NB4 (cell line): ENCODE measurements around the gene TRIP6.
"Not testable (repeated sequence)": the region's sequence is repeated elsewhere in the genome, so short reads cannot be mapped to it uniquely, and the experiment has no call there.

Experiments
- DNase-seq: peaks from one replicate; pipeline ENCODE4 v3.0.0; 2010; ENCODE audit warnings: low read depth
- H3K4me3 ChIP-seq: one replicate; pipeline ENCODE4 v1.5.1; 2011; ENCODE audit warnings: mild to moderate bottlenecking, low read depth, low read length, moderate library complexity
- MYC ChIP-seq: IDR thresholded peaks from 2 replicates; pipeline ENCODE4 v1.6.1; 2011; ENCODE audit warnings: low read depth, low read length
- POLR2A ChIP-seq: IDR thresholded peaks from 2 replicates; pipeline ENCODE4 v1.6.1; 2011; ENCODE audit warnings: mild to moderate bottlenecking; ENCODE audit not compliant: insufficient read length; ENCODE audit errors: extremely low read depth
- TF ChIP-seq, protein P1 (sequence below): IDR thresholded peaks from 2 replicates; pipeline ENCODE4 v1.6.1; 2011; ENCODE audit warnings: low read depth, low read length
- TF ChIP-seq, protein P2 (sequence below): IDR thresholded peaks from one replicate; pipeline ENCODE4 v1.5.1; 2012; ENCODE audit warnings: low read depth, low read length

TRIP6 gene

DNA sequence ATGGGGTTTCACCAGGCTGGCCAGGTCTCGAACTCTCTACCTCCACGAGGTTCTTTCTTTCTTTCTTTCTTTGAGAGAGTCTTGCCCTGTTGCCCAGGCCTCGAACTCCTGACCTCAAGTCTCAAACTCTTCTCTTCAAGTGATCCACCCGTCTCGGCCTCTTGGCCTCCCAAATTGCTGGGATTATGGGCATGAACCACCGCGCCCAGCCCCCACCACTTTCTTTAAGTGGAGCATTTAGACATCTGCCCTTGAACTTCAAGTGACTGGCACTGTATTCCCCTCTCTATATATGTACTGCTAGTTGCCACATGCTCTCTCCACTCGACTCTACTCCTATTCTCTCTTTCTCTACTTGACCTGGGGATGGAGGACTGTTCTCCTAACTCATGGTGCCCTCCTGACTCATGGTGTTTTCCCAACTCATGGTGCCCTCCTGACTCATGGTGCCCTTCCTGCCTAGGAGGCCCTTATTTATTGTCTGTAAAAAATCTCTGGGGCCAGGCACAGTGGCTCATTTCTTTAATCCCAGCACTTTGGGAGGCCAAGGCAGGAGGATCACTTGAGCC lies 47.8 kb downstream of the TRIP6 start:
- no peak overlapping the region for H3K4me3 ChIP-seq
- TF ChIP-seq, protein P1, sequence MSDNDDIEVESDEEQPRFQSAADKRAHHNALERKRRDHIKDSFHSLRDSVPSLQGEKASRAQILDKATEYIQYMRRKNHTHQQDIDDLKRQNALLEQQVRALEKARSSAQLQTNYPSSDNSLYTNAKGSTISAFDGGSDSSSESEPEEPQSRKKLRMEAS, result no peak
- TF ChIP-seq, protein P2, sequence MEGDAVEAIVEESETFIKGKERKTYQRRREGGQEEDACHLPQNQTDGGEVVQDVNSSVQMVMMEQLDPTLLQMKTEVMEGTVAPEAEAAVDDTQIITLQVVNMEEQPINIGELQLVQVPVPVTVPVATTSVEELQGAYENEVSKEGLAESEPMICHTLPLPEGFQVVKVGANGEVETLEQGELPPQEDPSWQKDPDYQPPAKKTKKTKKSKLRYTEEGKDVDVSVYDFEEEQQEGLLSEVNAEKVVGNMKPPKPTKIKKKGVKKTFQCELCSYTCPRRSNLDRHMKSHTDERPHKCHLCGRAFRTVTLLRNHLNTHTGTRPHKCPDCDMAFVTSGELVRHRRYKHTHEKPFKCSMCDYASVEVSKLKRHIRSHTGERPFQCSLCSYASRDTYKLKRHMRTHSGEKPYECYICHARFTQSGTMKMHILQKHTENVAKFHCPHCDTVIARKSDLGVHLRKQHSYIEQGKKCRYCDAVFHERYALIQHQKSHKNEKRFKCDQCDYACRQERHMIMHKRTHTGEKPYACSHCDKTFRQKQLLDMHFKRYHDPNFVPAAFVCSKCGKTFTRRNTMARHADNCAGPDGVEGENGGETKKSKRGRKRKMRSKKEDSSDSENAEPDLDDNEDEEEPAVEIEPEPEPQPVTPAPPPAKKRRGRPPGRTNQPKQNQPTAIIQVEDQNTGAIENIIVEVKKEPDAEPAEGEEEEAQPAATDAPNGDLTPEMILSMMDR, result no peak
- TF ChIP-seq POLR2A (no peak), MYC (no peak)
- no peak for DNase-seq

DNA sequence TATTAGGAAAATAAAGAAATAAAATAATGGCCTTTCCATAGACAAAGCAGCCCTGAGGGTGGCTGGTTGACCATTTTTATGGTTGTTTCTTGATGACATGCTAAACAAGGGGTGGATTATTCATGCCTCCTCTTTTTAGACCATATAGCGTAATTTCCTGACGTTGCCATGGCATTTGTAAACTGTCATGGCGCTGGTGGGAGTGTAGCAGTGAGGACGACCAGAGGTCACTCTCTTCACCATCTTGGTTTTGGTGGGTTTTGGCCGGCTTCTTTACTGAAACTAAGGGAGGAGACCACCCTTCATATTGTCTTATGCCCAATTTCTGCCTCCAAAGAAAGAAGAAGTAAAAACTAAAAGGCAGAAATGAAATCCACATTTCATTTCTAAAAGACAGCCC lies 52.1 kb downstream of the TRIP6 start:
- not testable (repeated sequence) for DNase-seq, H3K4me3 ChIP-seq

DNA sequence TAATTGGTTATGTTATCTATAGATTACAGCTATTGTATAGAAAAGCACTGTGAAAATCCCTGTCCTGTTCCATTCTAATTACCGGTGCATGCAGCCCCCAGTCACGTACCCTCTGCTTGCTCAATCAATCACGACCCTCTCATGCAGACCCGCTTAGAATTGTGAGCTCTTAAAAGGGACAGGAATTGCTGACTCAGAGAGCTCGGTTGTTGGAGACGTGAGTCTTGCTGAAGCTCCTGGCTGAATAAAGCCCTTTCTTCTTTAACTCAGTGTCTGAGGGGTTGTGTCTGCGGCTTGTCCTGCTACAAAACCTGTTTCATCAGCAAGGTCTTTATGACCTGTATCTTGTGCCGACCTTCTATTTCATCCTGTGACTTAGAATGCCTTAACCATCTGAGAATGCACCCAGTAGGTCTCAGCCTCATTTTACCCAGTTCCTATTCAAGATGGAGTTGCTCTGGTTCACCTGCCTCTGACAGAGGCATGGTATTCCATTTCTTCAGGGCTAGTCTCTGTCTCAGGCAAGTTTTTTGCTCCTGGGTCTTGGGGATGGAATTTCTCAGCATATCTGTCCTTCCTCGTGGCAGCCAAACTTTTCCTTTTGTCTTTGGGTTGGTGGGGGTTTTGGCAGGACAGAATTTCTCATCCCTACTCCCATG lies 52.7 kb downstream of the TRIP6 start:
- H3K4me3 ChIP-seq, DNase-seq: not testable (repeated sequence)

DNA sequence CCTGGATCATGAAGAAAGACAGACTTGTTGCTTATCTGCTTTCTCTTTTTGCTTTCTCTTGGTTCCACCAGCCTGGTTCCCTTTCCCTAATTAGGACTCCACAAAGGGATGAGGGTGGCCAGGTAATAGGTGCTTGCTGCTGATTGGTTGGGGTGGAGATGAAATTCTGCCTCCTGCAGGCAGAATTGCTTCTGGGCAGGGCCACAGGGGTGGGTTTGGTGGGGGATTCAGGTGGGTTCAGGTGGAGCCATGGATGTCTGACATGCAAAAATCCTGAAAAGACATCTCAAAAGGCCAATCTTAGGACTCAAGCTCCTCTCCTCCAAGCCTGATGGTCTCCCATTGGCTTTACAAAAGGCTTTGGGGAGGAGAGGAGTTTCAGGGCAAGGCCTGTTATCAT lies 53.9 kb downstream of the TRIP6 start:
- no peak overlapping the region for H3K4me3 ChIP-seq
- no peak for DNase-seq
- no peak for TF ChIP-seq POLR2A
- TF ChIP-seq, protein P1, result no peak
- no peak for TF ChIP-seq MYC
- TF ChIP-seq, protein P2, result no peak
